NCI-H2107 treated with DMSO at 0.1 percent for 48 hours (cell line): ENCODE measurements around the gene USP4.

ENCODE experiments used
- DNase-seq: peaks from one replicate; lab custom pipeline; 2025; ENCODE audit not compliant: unreplicated experiment; lab: John Stamatoyannopoulos, UW

The USP4 gene

DNA sequence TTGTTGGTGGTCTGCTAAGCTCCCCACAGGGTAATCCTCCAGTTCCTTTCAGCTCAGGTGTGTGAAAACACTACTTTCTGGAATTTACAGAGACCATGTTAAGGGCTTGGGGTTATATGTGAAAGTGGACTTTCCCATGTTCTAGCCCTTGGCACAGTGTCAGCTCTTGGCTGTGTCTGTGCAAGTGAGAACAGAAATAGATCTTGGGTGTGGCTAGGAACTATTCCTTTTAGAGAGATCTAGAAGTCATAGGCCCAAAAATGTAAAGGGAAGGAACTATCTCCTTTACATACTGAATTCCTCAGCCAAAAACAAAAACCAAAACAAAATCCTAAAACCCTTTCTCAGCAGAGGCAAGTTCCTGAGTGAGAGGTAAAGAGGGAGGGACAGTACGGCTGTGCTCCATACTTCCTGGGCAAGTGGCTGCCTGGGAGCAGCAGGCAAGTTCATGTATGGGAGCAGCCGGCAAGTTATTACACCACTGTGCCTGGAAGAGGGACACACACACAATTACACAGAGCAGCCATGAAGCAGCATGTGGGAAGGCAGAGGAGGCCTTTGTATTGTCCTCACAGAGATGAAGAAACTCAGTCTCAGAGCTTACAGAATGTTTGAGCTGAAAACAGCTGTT, 43.0 kb downstream of the USP4 start:
- DNase-seq: no peak

- DNase-seq: no peak
Observed at GRCh38 chr3:49295489-49296058, 44.3 kb downstream of the USP4 start.

GRCh38 chr3:49294343-49294742, 45.5 kb downstream of the USP4 start:
- no peak for DNase-seq

DNA sequence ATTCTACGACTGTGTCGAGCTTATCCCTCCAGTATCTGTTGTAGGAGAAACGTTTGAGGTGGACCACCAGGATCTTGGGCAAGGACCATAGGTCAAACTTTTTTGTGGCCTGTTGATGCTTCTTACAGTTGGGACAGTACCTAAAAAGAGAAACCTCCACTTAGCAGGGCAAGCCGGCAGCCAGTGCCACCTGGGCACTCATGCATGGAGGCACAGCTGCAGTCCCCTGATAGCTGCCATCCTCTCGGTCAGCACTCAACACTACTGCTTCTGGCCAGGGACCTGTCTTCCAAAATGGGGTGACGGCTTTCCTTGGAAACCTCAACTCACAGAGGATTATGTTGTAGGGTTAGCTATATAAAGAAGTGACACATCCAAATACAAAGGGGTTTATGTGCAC, 55.9 kb downstream of the USP4 start:
- DNase-seq: no peak

DNA sequence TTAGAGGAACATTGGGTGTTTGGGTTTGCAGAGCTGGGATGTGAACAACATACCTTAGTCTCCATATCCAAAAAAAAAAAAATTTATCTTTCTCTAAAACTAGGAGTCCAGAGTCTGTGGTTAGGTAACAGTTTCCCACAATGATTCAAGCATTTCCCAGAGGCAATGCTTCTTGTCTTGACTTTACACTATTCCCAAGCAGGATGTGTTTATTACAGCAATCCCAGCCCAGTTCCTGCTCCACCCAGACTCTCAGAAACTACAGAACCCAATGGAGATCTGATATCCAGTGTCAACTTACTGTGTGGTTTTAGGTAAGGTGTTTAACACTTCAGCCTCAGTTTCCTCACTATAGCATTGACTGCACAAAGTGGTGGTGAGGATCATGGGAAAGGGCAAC, 60.5 kb downstream of the USP4 start:
- no peak for DNase-seq

- DNase-seq: no peak
Observed at GRCh38 chr3:49278548-49278947, 61.3 kb downstream of the USP4 start.

GRCh38 chr3:49277383-49277775, 62.5 kb downstream of the USP4 start:
- no peak for DNase-seq

DNA sequence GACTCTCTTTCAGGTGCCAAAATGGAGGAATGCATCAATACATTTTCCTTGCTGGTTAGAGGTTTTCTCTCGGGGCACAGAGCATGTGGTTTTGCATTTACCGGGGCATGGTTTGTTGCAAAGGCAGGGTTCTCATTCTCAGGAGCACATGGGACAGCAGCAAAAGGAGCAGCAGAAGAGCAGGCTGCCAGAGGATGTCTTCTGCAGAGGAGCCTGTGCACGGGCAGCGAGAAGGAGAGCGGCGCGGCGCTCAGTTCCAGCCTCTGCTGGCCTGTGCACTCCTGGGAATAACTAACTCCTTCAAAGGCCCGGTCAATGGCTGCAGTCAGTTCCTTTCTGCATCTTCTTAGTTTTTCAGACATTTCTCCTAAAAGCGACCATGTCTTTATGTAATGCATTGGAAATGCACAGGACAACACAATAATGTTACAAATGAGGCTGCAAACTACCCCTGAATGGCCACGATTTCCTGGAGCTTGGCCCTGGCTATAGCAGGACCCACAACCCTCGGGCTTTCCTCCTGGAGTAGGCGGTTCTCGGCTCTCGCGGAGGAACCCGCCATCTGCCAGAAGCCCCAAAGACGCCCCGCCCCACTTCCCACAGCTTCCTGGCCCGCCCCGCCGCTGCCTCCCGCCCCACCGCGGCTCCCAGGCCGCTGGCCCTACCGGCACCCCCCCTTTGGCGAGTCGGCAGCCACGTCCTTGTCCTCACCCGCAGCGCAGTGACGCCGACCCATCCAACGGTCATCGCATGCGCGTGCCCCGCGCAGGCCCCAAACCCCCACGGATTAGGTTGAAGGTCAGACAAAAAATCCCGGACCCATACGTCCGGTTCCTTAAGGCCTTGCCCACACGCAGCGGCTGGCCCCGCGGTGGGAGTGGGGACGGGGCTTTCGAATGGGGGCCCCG, 63.1 kb downstream of the USP4 start, which contains the start of gene C3orf62:
Gene C3orf62 (minus strand): TSS at position 758 of the 908 bp plus-strand sequence. CDS start 360 bp downstream, at position 398.
- DNase-seq: no peak

- no peak for DNase-seq
Observed at GRCh38 chr3:49273825-49274532, 65.9 kb downstream of the USP4 start.

GRCh38 chr3:49271047-49271446, 68.8 kb downstream of the USP4 start:
- no peak for DNase-seq

DNA sequence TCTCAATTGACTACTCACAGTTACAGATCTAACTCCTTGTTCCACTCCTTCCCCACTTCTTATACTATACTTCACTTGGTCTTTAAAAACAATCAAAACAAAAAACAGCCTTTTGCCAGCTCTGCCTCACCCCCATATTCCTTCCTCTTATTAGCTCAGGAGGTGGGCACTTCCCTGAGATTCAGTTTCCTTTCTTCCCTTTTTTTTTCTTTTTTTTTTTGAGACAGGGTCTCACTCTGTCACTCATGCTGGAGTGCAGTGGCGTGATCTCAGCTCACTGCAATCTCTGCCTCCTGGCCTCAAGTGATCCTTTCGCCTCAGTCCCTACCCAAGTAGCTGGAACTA, 69.7 kb downstream of the USP4 start:
- no peak for DNase-seq

DNA sequence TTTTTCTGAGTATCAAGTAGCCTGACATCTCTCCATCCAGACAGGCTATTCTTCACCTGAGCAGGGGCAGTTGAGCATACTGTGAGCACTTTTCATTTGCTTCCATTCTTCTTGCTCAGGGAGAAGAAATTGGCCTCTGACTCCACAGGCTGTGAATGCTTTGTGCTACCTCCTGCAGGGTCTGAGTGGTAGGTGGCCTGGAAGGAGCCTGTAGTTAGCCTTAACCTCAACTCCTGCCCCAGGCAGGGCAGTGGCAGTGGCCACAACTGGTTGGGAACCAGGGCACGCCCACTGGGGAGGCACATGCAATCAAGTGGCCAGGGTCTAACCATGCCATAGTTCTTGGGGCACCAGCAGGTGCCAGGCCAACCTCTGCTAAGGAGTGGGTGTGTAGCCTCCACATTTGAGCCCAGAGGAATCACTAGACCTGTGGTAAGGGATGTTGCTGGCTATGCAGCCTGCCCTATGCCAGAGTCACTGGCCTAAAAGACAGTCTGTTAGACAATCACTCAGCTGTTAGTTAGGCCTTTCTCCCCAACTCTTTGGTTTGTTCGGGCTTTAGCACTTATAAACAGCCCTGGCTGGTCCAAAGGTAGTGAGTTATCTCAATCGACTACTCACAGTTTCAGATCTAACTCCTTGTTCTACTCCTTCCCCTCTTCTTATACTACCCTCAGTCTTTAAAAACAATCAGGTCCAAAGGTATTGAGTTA, 70.3 kb downstream of the USP4 start:
- no peak for DNase-seq

DNA sequence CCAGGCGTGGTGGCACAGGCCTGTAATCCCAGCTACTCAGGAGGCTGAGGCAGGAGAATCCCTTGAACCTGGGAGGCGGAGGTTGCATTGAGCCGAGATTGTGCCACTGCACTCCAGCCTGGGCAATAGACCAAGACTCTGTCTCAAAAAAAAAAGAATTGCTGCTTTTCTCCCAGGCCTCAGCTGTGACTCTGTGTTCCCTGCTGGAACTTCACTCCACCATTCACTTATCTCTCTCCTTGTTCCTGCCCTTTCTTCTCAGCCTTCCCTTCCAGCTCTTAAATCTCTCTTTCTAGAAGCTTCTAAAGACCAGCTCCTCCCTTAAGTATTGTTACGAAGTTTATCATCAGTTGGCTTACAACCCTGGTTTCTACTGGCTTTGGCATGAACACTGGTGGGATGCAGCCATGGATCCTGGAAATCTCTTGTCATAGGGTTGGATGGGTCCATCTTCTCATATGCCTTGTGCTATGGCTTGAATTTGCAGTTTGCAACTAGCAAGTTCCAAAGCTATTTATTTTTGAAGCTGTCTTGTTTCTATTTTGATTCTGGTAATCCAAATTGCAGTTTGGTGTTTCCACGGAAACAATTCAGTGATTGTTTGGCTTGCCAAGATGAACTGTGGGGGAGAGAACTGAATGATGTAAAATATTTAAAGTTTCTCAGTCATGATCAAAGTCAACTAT, 73.3 kb downstream of the USP4 start:
- no peak for DNase-seq

DNA sequence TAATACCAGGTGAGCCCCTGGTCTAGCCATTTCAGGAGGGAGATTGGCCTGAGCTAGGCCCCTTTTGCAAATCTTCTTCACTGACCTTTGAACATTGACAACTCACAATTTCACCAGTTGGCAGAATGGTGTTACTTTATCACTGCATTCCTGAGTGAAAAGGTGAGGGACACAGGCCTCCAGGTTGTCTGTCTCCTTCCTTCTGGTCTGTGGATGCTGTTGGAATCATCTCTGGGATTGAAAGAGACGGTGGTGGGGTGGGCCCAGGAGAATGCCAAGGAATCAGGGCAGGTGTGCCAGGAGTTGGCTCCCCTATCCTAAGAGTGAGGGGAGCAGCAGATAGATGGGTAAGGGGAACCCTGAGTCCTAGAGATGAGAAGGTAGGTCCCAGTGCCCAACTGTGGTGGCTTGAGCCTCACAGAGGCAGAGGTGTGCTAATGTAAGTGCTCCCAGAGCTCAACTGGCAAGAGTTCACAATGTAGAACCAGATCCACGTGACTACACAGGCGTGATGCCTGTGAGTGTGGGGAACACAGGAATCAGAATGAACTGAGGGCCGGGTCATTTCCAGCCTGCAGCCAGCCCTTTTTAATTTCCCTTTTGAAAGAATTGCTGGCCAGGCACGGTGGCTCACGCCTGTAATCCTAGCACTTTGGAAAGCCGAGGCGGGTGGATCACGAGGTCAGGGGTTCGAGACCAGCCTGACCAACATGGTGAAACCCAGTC, 74.0 kb downstream of the USP4 start:
- DNase-seq: no peak

- DNase-seq: no peak
Observed at GRCh38 chr3:49263159-49263889, 76.5 kb downstream of the USP4 start.

GRCh38 chr3:49260806-49261324, 79.0 kb downstream of the USP4 start:
- DNase-seq: no peak

- no peak for DNase-seq
Observed at GRCh38 chr3:49257187-49257586, 82.7 kb downstream of the USP4 start.

- DNase-seq: no peak
Observed at GRCh38 chr3:49255718-49256511, 83.9 kb downstream of the USP4 start.
